Kidney (tissue), 14 donors: Measurements from ENCODE around the gene AFAP1L2. TPM values are rescaled to one million over a fixed set of nuclear protein-coding genes. Genes with fewer than 3 reads are reported as not detected.

Experiments
- DNase-seq, 5 donors: peaks; one replicate each; pipeline ENCODE4 v3.0.0-alpha.2; 2013 to 2020
- FAIRE-seq: peaks from 2 replicates; lab custom pipeline; 2012; peaks lifted over from hg19 to GRCh38; lab: Jason Lieb, UNC
- H3K27ac ChIP-seq, 2 donors: one replicate each; pipeline ENCODE4 v1.7.0; 2013; ENCODE audit warnings: low read depth in 2 of 2, low read length in 2 of 2, inconsistent platforms in 1 of 2
- H3K27me3 ChIP-seq: one replicate; pipeline ENCODE4 v1.7.1; 2013; ENCODE audit warnings: low read length, inconsistent platforms; ENCODE audit not compliant: control insufficient read depth, insufficient read depth
- H3K36me3 ChIP-seq, 3 donors: one replicate each; pipeline versions ENCODE4 v1.7.0 to v1.7.1; 2013; ENCODE audit warnings: low read length in 3 of 3, control low read depth in 1 of 3, inconsistent platforms in 1 of 3; ENCODE audit not compliant: insufficient read depth in 3 of 3, control insufficient read depth in 2 of 3
- H3K4me1 ChIP-seq, 3 donors: one replicate each; pipeline versions ENCODE4 v1.7.0 to v1.7.1; 2013; ENCODE audit warnings: low read length in 3 of 3, inconsistent platforms in 1 of 3, low read depth in 1 of 3; ENCODE audit not compliant: control insufficient read depth in 2 of 3, insufficient read depth in 2 of 3
- H3K4me3 ChIP-seq, 3 donors: one replicate each; pipeline versions ENCODE4 v1.7.0 to v1.8.1; 2013; ENCODE audit warnings: low read length in 3 of 3, control low read depth in 1 of 3, inconsistent platforms in 1 of 3
- H3K9ac ChIP-seq, 3 donors: one replicate each; pipeline versions ENCODE4 v1.7.0 to v1.7.1; 2013; ENCODE audit warnings: low read length in 3 of 3, control low read depth in 1 of 3, inconsistent platforms in 1 of 3
- H3K9me3 ChIP-seq, 3 donors: one replicate each; pipeline versions ENCODE4 v1.7.0 to v1.7.1; 2013; ENCODE audit warnings: low read length in 3 of 3, control low read depth in 1 of 3, inconsistent platforms in 1 of 3; ENCODE audit not compliant: control insufficient read depth in 2 of 3, insufficient read depth in 1 of 3
- CTCF ChIP-seq: IDR thresholded peaks from 3 replicates; pipeline ENCODE4 v1.5.1; 2012; ENCODE audit warnings: mild to moderate bottlenecking, moderate library complexity, borderline replicate concordance; ENCODE audit not compliant: insufficient read depth; ENCODE audit errors: extremely low read depth
- intact Hi-C: fragments of 100-400 bp; cut with DNase I; formaldehyde crosslinking; loops from one replicate; pipeline ENCODE4 v1.11.1; 2022
- polyA plus RNA-seq: library from polyadenylated mRNA; stranded (reverse); fragments of 350-450 nt; fragmentation: Illumina TruSeq; extraction: RNeasy Lipid Tissue Mini Kit (QIAGEN cat#74804); gene quantifications from one replicate; pipeline ENCODE4 v1.2.3, GENCODE V29; 2014; ENCODE audit warnings: low read depth, low replicate concordance; ENCODE audit not compliant: insufficient read depth
- total RNA-seq: library from RNA; stranded (reverse); fragmentation: NEBNext Ultra II Directional; extraction: Animal tissue kit (Norgen Biotek cat#: 25700); gene quantifications from one replicate; pipeline ENCODE4 v1.2.1, GENCODE V29; 2021
- donor health status: control.
- donor health status: control.
- donor health status: control.
- donor health status: control.
- donor health status: control.
- donor health status: DM: yes; HTN: yes; CAD: no.
- donor health status: Normal renal cell carcinoma (clear cell type).

Gene AFAP1L2
- total and polyA plus RNA-seq, 2 donors from 2014 or later = 19.8 to 24.0 TPM

- H3K27ac ChIP-seq = no peak overlapping the region
- no peak overlapping the region for H3K9ac ChIP-seq
- peaks cover 0 to 5% (median 2%) of the 10 kb centered on the region in 3 donors for H3K36me3 ChIP-seq
- no peak for TF ChIP-seq CTCF
- FAIRE-seq (no peak), DNase-seq (no peak)
- H3K9me3 ChIP-seq = peaks cover 0 to 5% (median 0%) of the 10 kb centered on the region in 3 donors
- intact Hi-C loops = no loop called here
- no peak overlapping the region for H3K4me3 ChIP-seq
- H3K27me3 ChIP-seq = no peaks in the 10 kb centered on the region
- no peaks in the 10 kb centered on the region for H3K4me1 ChIP-seq
Measured at GRCh38 chr10:114313866-114314265, 90.4 kb downstream of the AFAP1L2 start.

GRCh38 chr10:114313139-114313538, 91.2 kb downstream of the AFAP1L2 start:
- DNase-seq (no peak), FAIRE-seq (no peak)
- Histone ChIP-seq H3K27ac (no peak overlapping the region), H3K27me3 (no peaks in the 10 kb centered on the region), H3K4me3 (no peak overlapping the region), H3K36me3 (peaks cover 0 to 5% (median 2%) of the 10 kb centered on the region in 3 donors), H3K4me1 (no peaks in the 10 kb centered on the region), H3K9me3 (peaks cover 0 to 5% (median 0%) of the 10 kb centered on the region in 3 donors), H3K9ac (no peak overlapping the region)
- intact Hi-C loops = no loop called here
- no peak for TF ChIP-seq CTCF

GRCh38 chr10:114311496-114312209, 92.6 kb downstream of the AFAP1L2 start:
- H3K36me3 ChIP-seq = peaks cover 0 to 5% (median 2%) of the 10 kb centered on the region in 3 donors
- DNase-seq = no peak

More at GRCh38 chr10:114311496-114312209, 92.6 kb downstream of the AFAP1L2 start:
- peaks cover 0 to 5% (median 0%) of the 10 kb centered on the region in 3 donors for H3K9me3 ChIP-seq
- intact Hi-C loops = no loop called here
- no peak overlapping the region for H3K9ac ChIP-seq
- FAIRE-seq = no peak
- no peak overlapping the region for H3K27ac ChIP-seq
- no peak for TF ChIP-seq CTCF
- no peaks in the 10 kb centered on the region for H3K27me3 ChIP-seq
- no peak overlapping the region for H3K4me3 ChIP-seq
- H3K4me1 ChIP-seq = no peaks in the 10 kb centered on the region
